GM12878 (cell line): Measurements from ENCODE around the gene SGPP2. TPM values are rescaled to one million over a fixed set of nuclear protein-coding genes. Genes with fewer than 3 reads are reported as not detected.

Experiments used
- ATAC-seq: fragments of 200-7000 bp; cut with Tn5 transposase; 3 replicates; pipeline ENCODE4 v1.9.1; 2020; ENCODE audit warnings: mild to moderate bottlenecking, moderate library complexity
- BruUV-seq: library from RNA; stranded (reverse); fragments of 400-500 nt; replicated peaks from 2 replicates; lab custom pipeline; 2021; lab: Mats Ljungman, UMichigan
- CTCF ChIA-PET: fragments of 300-600 bp; sonication (Branson Sonifier 250); formaldehyde crosslinking; extraction: SDS; loops from one replicate; lab custom pipeline; 2021; ENCODE audit warnings: inconsistent platforms; lab: Yijun Ruan, JAX
- POLR2A ChIA-PET: fragments of 350-600 bp; formaldehyde crosslinking; extraction: SDS; loops from one replicate; lab custom pipeline; 2021; ENCODE audit warnings: inconsistent platforms; lab: Charles Lee
- RAD21 ChIA-PET: fragments of 300-600 bp; sonication (Branson Sonifier 250); formaldehyde crosslinking; loops from one replicate; lab custom pipeline; 2023; ENCODE audit warnings: antibody characterized with exemption; ENCODE audit not compliant: unreplicated experiment; lab: Charles Lee
- SMC1A ChIA-PET: fragments of 300-600 bp; sonication (Branson Sonifier 250); formaldehyde crosslinking; loops from one replicate; lab custom pipeline; 2023; ENCODE audit not compliant: unreplicated experiment, uncharacterized antibody; lab: Charles Lee
- DNase-seq: peaks from one replicate; pipeline ENCODE4 v3.0.0-alpha.2; 2011; ENCODE audit warnings: low read depth, low spot score
- FAIRE-seq: peaks from 3 replicates; lab custom pipeline; 2011; peaks lifted over from hg19 to GRCh38; lab: Jason Lieb, UNC
- H2AFZ ChIP-seq: 2 replicates; pipeline ENCODE4 v1.6.0; 2011; ENCODE audit warnings: low read depth, low read length, control low read depth; ENCODE audit not compliant: control insufficient read depth
- H3K27ac ChIP-seq: 2 replicates; pipeline ENCODE4 v1.5.1; 2011; ENCODE audit warnings: control low read depth; ENCODE audit not compliant: control insufficient read depth, insufficient read depth
- H3K27me3 ChIP-seq, 2 experiments: replicated peaks in 1 of 2; 2 replicates each; pipeline versions ENCODE4 v1.6.0 to v1.6.1; 2011; ENCODE audit warnings: low read length in 1 of 2; ENCODE audit not compliant: control insufficient read depth in 2 of 2, insufficient read depth in 2 of 2
- H3K36me3 ChIP-seq, 2 experiments: 2 replicates each; pipeline ENCODE4 v1.5.1; 2011; ENCODE audit warnings: low read length in 1 of 2; ENCODE audit not compliant: control insufficient read depth in 2 of 2, insufficient read depth in 2 of 2
- H3K4me1 ChIP-seq: 2 replicates; pipeline ENCODE4 v1.6.1; 2011; ENCODE audit warnings: mild to moderate bottlenecking, low read length, moderate library complexity, mixed read lengths; ENCODE audit not compliant: control insufficient read depth, insufficient read depth
- H3K4me2 ChIP-seq: 2 replicates; pipeline ENCODE4 v1.6.0; 2011; ENCODE audit warnings: control low read depth; ENCODE audit not compliant: control insufficient read depth, insufficient read depth
- H3K4me3 ChIP-seq: fragments of 200-600 bp; sonication (generic); 2 replicates; pipeline ENCODE4 v1.5.1; 2016
- H3K79me2 ChIP-seq: 2 replicates; pipeline ENCODE4 v1.6.0; 2011; ENCODE audit warnings: low read length; ENCODE audit not compliant: control insufficient read depth, insufficient read depth
- H3K9ac ChIP-seq: 2 replicates; pipeline ENCODE4 v1.8.0; 2011; ENCODE audit warnings: low read length, control low read depth, mixed read lengths; ENCODE audit not compliant: control insufficient read depth, insufficient read depth
- H3K9me3 ChIP-seq: replicated peaks from 3 replicates; pipeline ENCODE4 v1.5.1; 2011; ENCODE audit warnings: mild to moderate bottlenecking, low read length; ENCODE audit not compliant: control insufficient read depth, insufficient read depth
- H4K20me1 ChIP-seq: 2 replicates; pipeline ENCODE4 v1.6.0; 2011; ENCODE audit not compliant: control insufficient read depth, insufficient read depth
- BMI1 ChIP-seq: fragments of 450-650 bp; IDR thresholded peaks from 2 replicates; pipeline ENCODE4 v1.6.1; 2016; ENCODE audit warnings: mild to moderate bottlenecking, moderate library complexity, borderline replicate concordance
- KLF5 ChIP-seq: fragments of 450-650 bp; IDR thresholded peaks from 2 replicates; pipeline ENCODE4 v1.6.1; 2014; ENCODE audit warnings: mild to moderate bottlenecking; ENCODE audit not compliant: partially characterized antibody
- POLR2AphosphoS2 ChIP-seq: IDR thresholded peaks from 2 replicates; pipeline ENCODE4 v1.6.1; 2011; ENCODE audit warnings: low read depth, mild to moderate bottlenecking, low read length, improper control_type of control experiment, moderate library complexity
- RELB ChIP-seq: fragments of 450-650 bp; IDR thresholded peaks from 2 replicates; pipeline ENCODE4 v1.6.1; 2017; ENCODE audit warnings: low read depth, mild to moderate bottlenecking, moderate library complexity
- SUZ12 ChIP-seq: fragments of 200-600 bp; sonication (generic); IDR thresholded peaks from one replicate; pipeline ENCODE4 v1.6.1; 2018; ENCODE audit warnings: antibody characterized with exemption, mild to moderate bottlenecking; ENCODE audit not compliant: unreplicated experiment
- WGBS: methylation state at CpG from one replicate; pipeline ENCODE4 v1.1.6; 2016; ENCODE audit warnings: low lambda C conversion rate; ENCODE audit not compliant: insufficient replicate concordance, insufficient coverage; ENCODE audit errors: missing lambda C conversion rate; 5-methylcytosine and 5-hydroxymethylcytosine counted together
- in situ Hi-C: fragments of 300-500 bp; cut with MboI; formaldehyde crosslinking; loops from 9 replicates; pipeline ENCODE4 v1.14.3; 2018; ENCODE audit warnings: mixed read lengths
- intact Hi-C: fragments of 100-400 bp; cut with micrococcal nuclease; formaldehyde crosslinking; loops from one replicate; pipeline ENCODE4 v1.14.2; 2022; ENCODE audit not compliant: unreplicated experiment
- polyA plus RNA-seq, 11 experiments: library from polyadenylated mRNA; depleted of rRNA in 4 of 11; unstranded in 6 of 11; stranded (reverse) in 5 of 11; fragments of >200 nt; fragmentation: Nextera tagmentation in 4 of 11; fragmentation: Illumina TruSeq in 1 of 11; extraction: Ambion mirVana in 4 of 11; extraction: Trizol in 1 of 11; gene quantifications; 1 replicate in 1 of 11; 2 replicates in 10 of 11; pipeline versions ENCODE4 v1.2.1 to v1.2.3, GENCODE V29; 2011 to 2016; ENCODE audit warnings: inconsistent platforms in 2 of 11, missing spikeins in 2 of 11, low read depth in 1 of 11
- total RNA-seq, 4 experiments: library from RNA; depleted of rRNA in 3 of 4; stranded (reverse); fragments of >200 nt in 3 of 4; fragmentation: Illumina TruSeq in 1 of 4; extraction: Trizol in 1 of 4; gene quantifications; 2 replicates each; pipeline versions ENCODE4 v1.2.1 to v1.2.3, GENCODE V29; 2013 to 2021
- TF ChIP-seq, protein P1 (sequence below): IDR thresholded peaks from 2 replicates; pipeline ENCODE4 v1.6.1; 2011; ENCODE audit warnings: borderline replicate concordance, low read depth, mild to moderate bottlenecking, moderate library complexity, mixed read lengths, low read length; ENCODE audit not compliant: insufficient read depth; ENCODE audit errors: extremely low read length

Gene SGPP2
- total and polyA plus RNA-seq, 10 of the 15 experiments (the other 5 are each of a cell fraction or from before 2014, with no cell fraction given) = 3.5 to 84.9 (median 13.1) TPM

GRCh38 chr2:222439692-222440091, 15.3 kb downstream of the SGPP2 start (continued):
- TF ChIP-seq, protein P1, sequence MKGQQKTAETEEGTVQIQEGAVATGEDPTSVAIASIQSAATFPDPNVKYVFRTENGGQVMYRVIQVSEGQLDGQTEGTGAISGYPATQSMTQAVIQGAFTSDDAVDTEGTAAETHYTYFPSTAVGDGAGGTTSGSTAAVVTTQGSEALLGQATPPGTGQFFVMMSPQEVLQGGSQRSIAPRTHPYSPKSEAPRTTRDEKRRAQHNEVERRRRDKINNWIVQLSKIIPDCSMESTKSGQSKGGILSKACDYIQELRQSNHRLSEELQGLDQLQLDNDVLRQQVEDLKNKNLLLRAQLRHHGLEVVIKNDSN = no peak
- TF ChIP-seq SUZ12 = no peak

- ATAC-seq (no peak), DNase-seq (no peak), FAIRE-seq (no peak)
- POLR2A ChIA-PET = interaction anchor here (0.6 to 0.7 kb wide), 2 partner anchors 10 to 15 kb away, joined by 4 read pairs; no protein-coding TSS in a partner anchor
- no peaks in the 10 kb centered on the region for H3K27me3 ChIP-seq
- no TSS peak for BruUV-seq
- in situ Hi-C loops = no loop called here
- no peak overlapping the region for H3K4me3 ChIP-seq
- no peak overlapping the region for H3K4me2 ChIP-seq
- peaks cover 3% of the 10 kb centered on the region; the same call in 1 of the 2 replicates for H4K20me1 ChIP-seq
- no peaks in the 10 kb centered on the region; a peak in 3 of 4 replicates for H3K36me3 ChIP-seq
- H3K27ac ChIP-seq = no peak overlapping the region
- WGBS = 74% methylated on average over 4 of the region's 4 CpGs
- CTCF ChIA-PET = no interaction called here
- peaks cover 11% of the 10 kb centered on the region for H3K79me2 ChIP-seq
- no peak overlapping the region for H2AFZ ChIP-seq
- H3K9me3 ChIP-seq = no peaks in the 10 kb centered on the region
- SMC1A ChIA-PET = interaction anchor here (0.5 to 1.0 kb wide), 3 partner anchors 10 to 167 kb away, joined by 3 read pairs; no protein-coding TSS in a partner anchor
- H3K9ac ChIP-seq = no peak overlapping the region
- no peaks in the 10 kb centered on the region for H3K4me1 ChIP-seq
- TF ChIP-seq BMI1 = no peak
- TF ChIP-seq RELB = no peak
- no peak for TF ChIP-seq POLR2AphosphoS2
- no peak for TF ChIP-seq KLF5
- intact Hi-C loops = no loop called here
- RAD21 ChIA-PET = interaction anchor here (1.1 kb wide), 1 partner anchor 119 kb away, joined by 4 read pairs; no protein-coding TSS in a partner anchor
Observed at GRCh38 chr2:222440673-222441422, 16.5 kb downstream of the SGPP2 start.
